Measurements from ENCODE around the gene TRIM44. TPM values are rescaled to one million over a fixed set of nuclear protein-coding genes. Genes with fewer than 3 reads are reported as not detected.
A peak's percentile ranks its signal among the peaks of the same experiment; 100 is the strongest.
"Not testable (repeated sequence)": the region's sequence is repeated elsewhere in the genome, so short reads cannot be mapped to it uniquely, and the experiment has no call there.

The TRIM44 gene
- total RNA-seq, 1 experiment from 2014 or later = 16.3 TPM

DNA sequence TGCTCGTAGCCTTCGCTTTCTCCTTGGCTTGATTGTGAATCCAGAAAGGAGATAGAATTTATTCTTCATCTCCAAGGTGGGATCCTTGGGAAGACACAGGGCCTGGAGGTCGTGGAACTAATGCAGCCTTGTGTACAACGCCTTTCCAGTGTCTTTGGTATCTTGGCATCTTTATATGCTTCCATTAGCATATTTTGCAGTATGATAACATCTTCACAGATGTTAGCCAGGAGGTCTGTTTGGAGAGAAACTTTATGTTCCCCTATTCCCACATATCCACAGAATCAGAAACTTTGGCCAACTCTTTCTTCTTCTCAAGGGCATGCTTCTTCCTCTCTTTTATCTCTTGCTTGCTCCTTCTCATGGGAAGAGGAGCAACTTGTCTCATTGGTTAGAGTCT, 101.2 kb downstream of the TRIM44 start:
- H3K79me2 ChIP-seq (ENCODE audit: low read length) = no peaks in the 10 kb centered on the region

DNA sequence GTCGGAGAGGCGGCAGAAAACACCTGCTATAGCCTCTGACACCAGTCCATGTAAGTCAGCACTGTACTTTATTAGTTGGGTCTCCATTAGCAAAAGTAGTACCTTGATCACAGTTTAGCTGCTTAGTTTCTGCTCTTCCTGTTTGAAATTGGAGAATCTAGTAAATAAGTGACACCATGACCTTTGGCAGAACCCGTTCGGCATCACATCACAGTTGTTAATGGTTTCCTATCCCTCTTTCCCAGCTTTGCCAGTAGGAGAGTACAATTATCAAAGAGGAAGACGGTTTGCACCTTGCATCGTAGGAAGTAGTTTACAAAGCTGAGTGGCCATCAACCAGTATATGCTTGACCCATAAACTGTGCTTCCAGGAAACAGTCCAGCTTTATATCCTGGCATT, 101.8 kb downstream of the TRIM44 start:
- no peak overlapping the region for H3K4me3 ChIP-seq (ENCODE audit: low read length)
- no peaks in the 10 kb centered on the region for H3K9me3 ChIP-seq (ENCODE audit: low read length)
- no peaks in the 10 kb centered on the region for H3K4me1 ChIP-seq (ENCODE audit: low read length)
- H3K36me3 ChIP-seq (ENCODE audit: insufficient read depth, low read length) = no peaks in the 10 kb centered on the region
- H3K79me2 ChIP-seq (ENCODE audit: low read length) = 0 out of 2 replicates have a peak, but pooled peaks cover 3% of the 10 kb centered on the region
- H3K9ac ChIP-seq (ENCODE audit: low read length) = no peak overlapping the region
- H3K4me2 ChIP-seq (ENCODE audit: low read depth, low read length, poor library complexity, severe bottlenecking) = no peak overlapping the region
- H3K27me3 ChIP-seq (ENCODE audit: low read length) = no peaks in the 10 kb centered on the region
- H3K27ac ChIP-seq (ENCODE audit: low read length) = no peak overlapping the region
- 0 out of 2 replicates have a peak, but pooled peaks cover 7% of the 10 kb centered on the region for H4K20me1 ChIP-seq (ENCODE audit: insufficient read depth, low read depth, low read length)
- H2AFZ ChIP-seq (ENCODE audit: low read length) = no peak overlapping the region
- no peak for DNase-seq
- H3K9me2 ChIP-seq (replicated peaks; ENCODE audit: insufficient read depth, low read length) = no peaks in the 10 kb centered on the region

More for the DNA sequence above, 101.2 kb downstream of the TRIM44 start:
- H4K20me1 ChIP-seq (ENCODE audit: insufficient read depth, low read depth, low read length) = 0 out of 2 replicates have a peak, but pooled peaks cover 7% of the 10 kb centered on the region
- H3K9me3 ChIP-seq (ENCODE audit: low read length) = no peaks in the 10 kb centered on the region
- no peaks in the 10 kb centered on the region for H3K27me3 ChIP-seq (ENCODE audit: low read length)
- no peak overlapping the region for H3K9ac ChIP-seq (ENCODE audit: low read length)
- no peak overlapping the region for H3K4me3 ChIP-seq (ENCODE audit: low read length)
- H2AFZ ChIP-seq (ENCODE audit: low read length) = no peak overlapping the region
- H3K9me2 ChIP-seq (replicated peaks; ENCODE audit: insufficient read depth, low read length) = no peaks in the 10 kb centered on the region
- no peaks in the 10 kb centered on the region for H3K36me3 ChIP-seq (ENCODE audit: insufficient read depth, low read length)
- DNase-seq = no peak
- no peak overlapping the region for H3K27ac ChIP-seq (ENCODE audit: low read length)
- H3K4me2 ChIP-seq (ENCODE audit: low read depth, low read length, poor library complexity, severe bottlenecking) = no peak overlapping the region
- no peaks in the 10 kb centered on the region for H3K4me1 ChIP-seq (ENCODE audit: low read length)

GRCh38 chr11:35765211-35765610, 102.6 kb downstream of the TRIM44 start:
- no peak overlapping the region for H2AFZ ChIP-seq (ENCODE audit: low read length)
- no peaks in the 10 kb centered on the region for H3K27me3 ChIP-seq (ENCODE audit: low read length)
- H3K4me2 ChIP-seq (ENCODE audit: low read depth, low read length, poor library complexity, severe bottlenecking) = no peak overlapping the region
- no peak overlapping the region for H3K27ac ChIP-seq (ENCODE audit: low read length)
- H3K79me2 ChIP-seq (ENCODE audit: low read length) = 0 out of 2 replicates have a peak, but pooled peaks cover 3% of the 10 kb centered on the region
- no peaks in the 10 kb centered on the region for H3K9me2 ChIP-seq (replicated peaks; ENCODE audit: insufficient read depth, low read length)
- 0 out of 2 replicates have a peak, but pooled peaks cover 7% of the 10 kb centered on the region for H4K20me1 ChIP-seq (ENCODE audit: insufficient read depth, low read depth, low read length)
- no peak overlapping the region for H3K9ac ChIP-seq (ENCODE audit: low read length)
- peak; percentile 24 for DNase-seq
- H3K4me1 ChIP-seq (ENCODE audit: low read length) = no peaks in the 10 kb centered on the region
- no peaks in the 10 kb centered on the region for H3K36me3 ChIP-seq (ENCODE audit: insufficient read depth, low read length)
- no peaks in the 10 kb centered on the region for H3K9me3 ChIP-seq (ENCODE audit: low read length)
- H3K4me3 ChIP-seq (ENCODE audit: low read length) = no peak overlapping the region

DNA sequence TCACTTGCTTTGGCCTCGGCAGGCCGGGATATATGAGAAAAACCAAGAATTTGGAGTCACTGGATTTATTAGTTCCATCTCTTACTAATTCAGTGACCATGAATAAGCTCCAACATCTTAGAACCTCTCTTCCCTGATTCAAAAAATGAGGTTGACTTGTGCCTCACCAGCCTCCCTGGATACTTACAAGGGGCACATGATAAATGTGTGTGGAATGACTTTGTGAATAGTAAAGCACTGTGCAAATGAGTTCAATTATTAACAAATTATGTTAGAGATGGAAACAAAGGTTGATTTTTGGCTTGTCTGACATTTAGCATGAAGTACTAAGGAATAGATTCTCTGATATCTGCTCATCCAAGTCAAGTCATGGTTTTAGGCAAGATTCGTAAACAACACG, 104.1 kb downstream of the TRIM44 start:
- peak; percentile 23 for DNase-seq
- no peak overlapping the region for H2AFZ ChIP-seq (ENCODE audit: low read length)
- H3K4me2 ChIP-seq (ENCODE audit: low read depth, low read length, poor library complexity, severe bottlenecking) = no peak overlapping the region
- no peaks in the 10 kb centered on the region for H3K27me3 ChIP-seq (ENCODE audit: low read length)
- H3K27ac ChIP-seq (ENCODE audit: low read length) = no peak overlapping the region
- H3K9ac ChIP-seq (ENCODE audit: low read length) = no peak overlapping the region
- H3K4me1 ChIP-seq (ENCODE audit: low read length) = no peaks in the 10 kb centered on the region
- H4K20me1 ChIP-seq (ENCODE audit: insufficient read depth, low read depth, low read length) = 0 out of 2 replicates have a peak, but pooled peaks cover 7% of the 10 kb centered on the region
- no peak overlapping the region for H3K4me3 ChIP-seq (ENCODE audit: low read length)
- H3K79me2 ChIP-seq (ENCODE audit: low read length) = 0 out of 2 replicates have a peak, but pooled peaks cover 3% of the 10 kb centered on the region
- H3K9me2 ChIP-seq (replicated peaks; ENCODE audit: insufficient read depth, low read length) = no peaks in the 10 kb centered on the region
- H3K36me3 ChIP-seq (ENCODE audit: insufficient read depth, low read length) = no peaks in the 10 kb centered on the region
- H3K9me3 ChIP-seq (ENCODE audit: low read length) = no peaks in the 10 kb centered on the region

DNA sequence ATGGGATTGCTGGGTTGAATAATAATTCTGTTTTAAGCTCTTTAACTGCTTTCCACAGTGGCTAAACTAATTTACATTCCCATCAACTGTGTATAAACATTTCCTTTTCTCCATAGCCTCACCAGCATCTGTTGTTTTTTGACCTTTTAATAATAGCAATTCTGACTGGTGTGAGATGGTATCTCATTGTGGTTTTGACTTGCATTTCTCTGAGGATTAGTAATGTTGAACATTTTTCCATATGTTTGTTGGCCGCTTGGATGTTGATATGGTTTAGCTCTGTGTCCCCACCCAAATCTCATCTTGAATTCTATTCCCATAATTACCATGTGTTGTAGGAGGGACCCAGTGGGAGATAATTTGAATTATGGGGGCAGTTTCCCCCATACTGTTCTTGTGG, 107.8 kb downstream of the TRIM44 start:
- not testable (repeated sequence) for H3K4me3 ChIP-seq (ENCODE audit: low read length); H3K9me2 ChIP-seq (replicated peaks; ENCODE audit: insufficient read depth, low read length); H3K27me3 ChIP-seq (ENCODE audit: low read length); H2AFZ ChIP-seq (ENCODE audit: low read length); H3K27ac ChIP-seq (ENCODE audit: low read length); H3K4me1 ChIP-seq (ENCODE audit: low read length); H3K79me2 ChIP-seq (ENCODE audit: low read length); H3K9ac ChIP-seq (ENCODE audit: low read length); H4K20me1 ChIP-seq (ENCODE audit: insufficient read depth, low read depth, low read length); H3K4me2 ChIP-seq (ENCODE audit: low read depth, low read length, poor library complexity, severe bottlenecking); DNase-seq; H3K36me3 ChIP-seq (ENCODE audit: insufficient read depth, low read length); H3K9me3 ChIP-seq (ENCODE audit: low read length)

DNA sequence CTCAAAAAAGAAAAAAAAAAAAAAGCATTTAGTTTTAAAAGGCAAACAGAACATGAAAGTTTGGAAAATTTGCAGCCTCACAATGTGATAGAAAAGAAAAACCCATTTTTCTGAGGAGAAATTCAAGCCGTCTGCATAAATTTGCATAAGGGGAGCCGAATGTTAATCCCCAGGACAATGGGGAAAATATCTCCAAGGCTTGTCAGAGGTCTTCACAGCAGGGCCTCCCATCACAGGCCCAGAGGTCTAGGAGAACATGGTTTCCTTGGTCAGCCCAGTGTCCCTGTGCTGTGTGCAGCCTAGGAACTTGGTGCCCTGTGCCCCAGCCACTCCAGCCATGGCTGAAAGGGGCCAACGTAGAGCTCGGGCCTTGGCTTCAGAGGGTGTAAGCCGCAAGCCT, 109.1 kb downstream of the TRIM44 start:
- Histone ChIP-seq H2AFZ (ENCODE audit: low read length) (no peak overlapping the region), H3K79me2 (ENCODE audit: low read length) (0 out of 2 replicates have a peak, but pooled peaks cover 3% of the 10 kb centered on the region), H3K4me2 (ENCODE audit: low read depth, low read length, poor library complexity, severe bottlenecking) (no peak overlapping the region), H3K9me2 (replicated peaks; ENCODE audit: insufficient read depth, low read length) (no peaks in the 10 kb centered on the region), H3K36me3 (ENCODE audit: insufficient read depth, low read length) (no peaks in the 10 kb centered on the region), H3K9ac (ENCODE audit: low read length) (no peak overlapping the region), H4K20me1 (ENCODE audit: insufficient read depth, low read depth, low read length) (no peaks in the 10 kb centered on the region), H3K4me1 (ENCODE audit: low read length) (no peaks in the 10 kb centered on the region), H3K4me3 (ENCODE audit: low read length) (no peak overlapping the region), H3K9me3 (ENCODE audit: low read length) (no peaks in the 10 kb centered on the region), H3K27ac (ENCODE audit: low read length) (no peak overlapping the region), H3K27me3 (ENCODE audit: low read length) (no peaks in the 10 kb centered on the region)
- peak; percentile 12 for DNase-seq

- H3K4me2 ChIP-seq (ENCODE audit: low read depth, low read length, poor library complexity, severe bottlenecking); H2AFZ ChIP-seq (ENCODE audit: low read length); H4K20me1 ChIP-seq (ENCODE audit: insufficient read depth, low read depth, low read length); H3K79me2 ChIP-seq (ENCODE audit: low read length); H3K36me3 ChIP-seq (ENCODE audit: insufficient read depth, low read length); H3K9me3 ChIP-seq (ENCODE audit: low read length); H3K4me1 ChIP-seq (ENCODE audit: low read length); H3K9ac ChIP-seq (ENCODE audit: low read length); H3K4me3 ChIP-seq (ENCODE audit: low read length); DNase-seq; H3K9me2 ChIP-seq (replicated peaks; ENCODE audit: insufficient read depth, low read length); H3K27ac ChIP-seq (ENCODE audit: low read length); H3K27me3 ChIP-seq (ENCODE audit: low read length): not testable (repeated sequence)
Observed at GRCh38 chr11:35777241-35777640, 114.7 kb downstream of the TRIM44 start.

- not testable (repeated sequence) for H3K4me3 ChIP-seq (ENCODE audit: low read length); H3K27ac ChIP-seq (ENCODE audit: low read length); DNase-seq; H3K9me2 ChIP-seq (replicated peaks; ENCODE audit: insufficient read depth, low read length); H2AFZ ChIP-seq (ENCODE audit: low read length); H3K36me3 ChIP-seq (ENCODE audit: insufficient read depth, low read length); H3K4me2 ChIP-seq (ENCODE audit: low read depth, low read length, poor library complexity, severe bottlenecking); H3K9me3 ChIP-seq (ENCODE audit: low read length); H3K27me3 ChIP-seq (ENCODE audit: low read length); H3K9ac ChIP-seq (ENCODE audit: low read length); H4K20me1 ChIP-seq (ENCODE audit: insufficient read depth, low read depth, low read length); H3K4me1 ChIP-seq (ENCODE audit: low read length); H3K79me2 ChIP-seq (ENCODE audit: low read length)
Observed at GRCh38 chr11:35778943-35779342, 116.4 kb downstream of the TRIM44 start.

GRCh38 chr11:35779409-35779808, 116.8 kb downstream of the TRIM44 start:
- Histone ChIP-seq H3K9me3 (ENCODE audit: low read length) (no peaks in the 10 kb centered on the region), H4K20me1 (ENCODE audit: insufficient read depth, low read depth, low read length) (0 out of 2 replicates have a peak, but pooled peaks cover 9% of the 10 kb centered on the region), H3K4me3 (ENCODE audit: low read length) (no peak overlapping the region), H3K79me2 (ENCODE audit: low read length) (no peaks in the 10 kb centered on the region), H2AFZ (ENCODE audit: low read length) (no peak overlapping the region), H3K9ac (ENCODE audit: low read length) (no peak overlapping the region), H3K36me3 (ENCODE audit: insufficient read depth, low read length) (no peaks in the 10 kb centered on the region), H3K27ac (ENCODE audit: low read length) (no peak overlapping the region), H3K4me1 (ENCODE audit: low read length) (no peaks in the 10 kb centered on the region), H3K4me2 (ENCODE audit: low read depth, low read length, poor library complexity, severe bottlenecking) (no peak overlapping the region), H3K27me3 (ENCODE audit: low read length) (no peaks in the 10 kb centered on the region), H3K9me2 (replicated peaks; ENCODE audit: insufficient read depth, low read length) (no peaks in the 10 kb centered on the region)
- peak; percentile 7 for DNase-seq
